Esophagus squamous epithelium (tissue), 4 donors: ENCODE results near the gene PRKAG1.

Source experiments
- POLR2A ChIP-seq, 4 donors: fragments of 450-650 bp; IDR thresholded peaks; one replicate each; pipeline ENCODE4 v1.6.1; 2017; ENCODE audit warnings: antibody characterized with exemption in 4 of 4, mild to moderate bottlenecking in 4 of 4, moderate library complexity in 3 of 4
- TF ChIP-seq, protein P1 (sequence below), 6 experiments: fragments of 450-650 bp in 4 of 6; fragments of 200-600 bp in 2 of 6; sonication (generic) in 2 of 6; IDR thresholded peaks; one replicate each; pipeline ENCODE4 v1.5.1; 2016 to 2019; ENCODE audit warnings: antibody characterized with exemption in 6 of 6, mild to moderate bottlenecking in 4 of 6, moderate library complexity in 4 of 6

GRCh38 chr12:49039421-49040363, 21.1 kb upstream of the PRKAG1 start:
- TF ChIP-seq, protein P1, sequence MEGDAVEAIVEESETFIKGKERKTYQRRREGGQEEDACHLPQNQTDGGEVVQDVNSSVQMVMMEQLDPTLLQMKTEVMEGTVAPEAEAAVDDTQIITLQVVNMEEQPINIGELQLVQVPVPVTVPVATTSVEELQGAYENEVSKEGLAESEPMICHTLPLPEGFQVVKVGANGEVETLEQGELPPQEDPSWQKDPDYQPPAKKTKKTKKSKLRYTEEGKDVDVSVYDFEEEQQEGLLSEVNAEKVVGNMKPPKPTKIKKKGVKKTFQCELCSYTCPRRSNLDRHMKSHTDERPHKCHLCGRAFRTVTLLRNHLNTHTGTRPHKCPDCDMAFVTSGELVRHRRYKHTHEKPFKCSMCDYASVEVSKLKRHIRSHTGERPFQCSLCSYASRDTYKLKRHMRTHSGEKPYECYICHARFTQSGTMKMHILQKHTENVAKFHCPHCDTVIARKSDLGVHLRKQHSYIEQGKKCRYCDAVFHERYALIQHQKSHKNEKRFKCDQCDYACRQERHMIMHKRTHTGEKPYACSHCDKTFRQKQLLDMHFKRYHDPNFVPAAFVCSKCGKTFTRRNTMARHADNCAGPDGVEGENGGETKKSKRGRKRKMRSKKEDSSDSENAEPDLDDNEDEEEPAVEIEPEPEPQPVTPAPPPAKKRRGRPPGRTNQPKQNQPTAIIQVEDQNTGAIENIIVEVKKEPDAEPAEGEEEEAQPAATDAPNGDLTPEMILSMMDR (IDR thresholded peaks at IDR 0.05): no peak
- no peak for TF ChIP-seq POLR2A (IDR thresholded peaks at IDR 0.05)
